OCI-LY1 (cell line): Measurements from ENCODE around the gene CCDC167.

Experiments used
- H2AFZ ChIP-seq: fragments of 200-600 bp; sonication (generic), shearing (Covaris generic); 2 replicates; pipeline ENCODE4 v1.6.0; 2014; ENCODE audit warnings: antibody characterized with exemption, mild to moderate bottlenecking, low read length
- H3F3A ChIP-seq: fragments of 200-600 bp; sonication (generic), shearing (Covaris generic); 2 replicates; pipeline ENCODE4 v1.6.0; 2014; ENCODE audit warnings: mild to moderate bottlenecking, antibody characterized with exemption, low read length, moderate library complexity; ENCODE audit not compliant: insufficient read depth
- H3K27ac ChIP-seq: fragments of 200-600 bp; sonication (generic); 2 replicates; pipeline ENCODE4 v1.5.1; 2014; ENCODE audit warnings: low read length, mixed run types, mild to moderate bottlenecking, low read depth; ENCODE audit not compliant: poor library complexity, severe bottlenecking
- H3K27me3 ChIP-seq: fragments of 200-600 bp; sonication (generic); 2 replicates; pipeline ENCODE4 v1.6.0; 2014; ENCODE audit warnings: antibody characterized with exemption, mild to moderate bottlenecking, low read length, moderate library complexity; ENCODE audit not compliant: insufficient read depth
- H3K36me3 ChIP-seq: fragments of 200-600 bp; sonication (generic); 2 replicates; pipeline ENCODE4 v1.6.1; 2014; ENCODE audit warnings: mild to moderate bottlenecking, antibody characterized with exemption, low read length, moderate library complexity, mixed read lengths; ENCODE audit not compliant: insufficient read depth
- H3K4me1 ChIP-seq: fragments of 200-600 bp; sonication (generic); 2 replicates; pipeline ENCODE4 v1.5.1; 2014; ENCODE audit warnings: mild to moderate bottlenecking, low read length, moderate library complexity; ENCODE audit not compliant: insufficient read depth, severe bottlenecking
- H3K4me2 ChIP-seq: fragments of 200-600 bp; sonication (generic), shearing (Covaris generic); 2 replicates; pipeline ENCODE4 v1.6.1; 2014; ENCODE audit warnings: low read length
- H3K4me3 ChIP-seq: fragments of 200-600 bp; sonication (generic); 2 replicates; pipeline ENCODE4 v1.5.1; 2014; ENCODE audit warnings: low read length, low read depth, mild to moderate bottlenecking, mixed read lengths; ENCODE audit not compliant: poor library complexity, severe bottlenecking
- H3K79me2 ChIP-seq: fragments of 200-600 bp; shearing (Covaris generic); 2 replicates; pipeline ENCODE4 v1.6.1; 2016; ENCODE audit warnings: mixed run types, low read length, mixed read lengths; ENCODE audit not compliant: insufficient read depth
- H3K9ac ChIP-seq: fragments of 200-600 bp; sonication (generic), shearing (Covaris generic); 2 replicates; pipeline ENCODE4 v1.6.1; 2014; ENCODE audit warnings: mild to moderate bottlenecking, low read length, mixed read lengths
- H3K9me2 ChIP-seq: fragments of 200-600 bp; sonication (generic), shearing (Covaris generic); 2 replicates; pipeline ENCODE4 v1.6.1; 2014; ENCODE audit warnings: low read depth, mild to moderate bottlenecking, low read length, mixed read lengths
- H3K9me3 ChIP-seq: fragments of 200-600 bp; shearing (Covaris generic); 2 replicates; pipeline ENCODE4 v1.6.1; 2014; ENCODE audit warnings: low read length, mixed read lengths
- H4K20me1 ChIP-seq: fragments of 200-600 bp; sonication (generic), shearing (Covaris generic); 2 replicates; pipeline ENCODE4 v1.6.0; 2016; ENCODE audit warnings: mild to moderate bottlenecking, low read length; ENCODE audit not compliant: insufficient read depth
- EZH2 ChIP-seq: fragments of 200-600 bp; sonication (generic), shearing (Covaris generic); IDR thresholded peaks from 2 replicates; pipeline ENCODE4 v1.8.0; 2017; ENCODE audit warnings: borderline replicate concordance, mixed run types, mild to moderate bottlenecking, antibody characterized with exemption, low read length, moderate library complexity, mixed read lengths
- TF ChIP-seq, protein P1 (sequence below): fragments of 200-600 bp; sonication (generic), shearing (Covaris generic); IDR thresholded peaks from 2 replicates; pipeline ENCODE4 v1.5.1; 2017; ENCODE audit warnings: mild to moderate bottlenecking, antibody characterized with exemption, low read length, moderate library complexity, mixed read lengths

CCDC167 gene

DNA sequence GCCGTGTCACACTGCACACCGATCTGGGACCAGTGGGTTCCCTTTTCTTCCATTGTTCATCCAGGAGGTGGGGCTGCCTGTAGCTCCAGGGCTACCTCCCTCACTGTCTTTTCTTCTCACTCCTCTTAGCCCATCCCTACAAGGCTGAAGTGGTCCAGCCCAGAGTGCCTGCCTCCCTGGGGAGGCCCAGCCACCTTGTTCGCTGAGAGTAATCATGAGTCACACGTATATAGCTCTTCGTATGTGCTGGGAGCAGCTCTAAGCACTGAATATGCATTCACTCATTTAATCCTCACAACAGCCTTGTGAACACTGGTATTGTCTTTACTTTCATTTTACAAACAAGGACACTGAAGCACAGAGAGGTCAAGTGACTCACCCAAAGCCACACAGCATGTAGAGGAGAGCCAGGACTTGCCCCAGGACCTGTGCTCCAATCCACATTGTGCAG lies 14.7 kb upstream of the CCDC167 start:
- H3K79me2 ChIP-seq = no peaks in the 10 kb centered on the region
- no peaks in the 10 kb centered on the region for H4K20me1 ChIP-seq
- H3K9me2 ChIP-seq = no peaks in the 10 kb centered on the region
- H3K4me1 ChIP-seq = no peaks in the 10 kb centered on the region
- no peak overlapping the region for H3K9ac ChIP-seq
- no peaks in the 10 kb centered on the region for H3K36me3 ChIP-seq
- peaks cover 6% of the 10 kb centered on the region; the same call in 1 of the 2 replicates for H3K27me3 ChIP-seq
- no peaks in the 10 kb centered on the region for H3K9me3 ChIP-seq
- no peak overlapping the region for H2AFZ ChIP-seq
- no peak overlapping the region for H3K27ac ChIP-seq
- no peak overlapping the region for H3K4me2 ChIP-seq
- TF ChIP-seq, protein P1, sequence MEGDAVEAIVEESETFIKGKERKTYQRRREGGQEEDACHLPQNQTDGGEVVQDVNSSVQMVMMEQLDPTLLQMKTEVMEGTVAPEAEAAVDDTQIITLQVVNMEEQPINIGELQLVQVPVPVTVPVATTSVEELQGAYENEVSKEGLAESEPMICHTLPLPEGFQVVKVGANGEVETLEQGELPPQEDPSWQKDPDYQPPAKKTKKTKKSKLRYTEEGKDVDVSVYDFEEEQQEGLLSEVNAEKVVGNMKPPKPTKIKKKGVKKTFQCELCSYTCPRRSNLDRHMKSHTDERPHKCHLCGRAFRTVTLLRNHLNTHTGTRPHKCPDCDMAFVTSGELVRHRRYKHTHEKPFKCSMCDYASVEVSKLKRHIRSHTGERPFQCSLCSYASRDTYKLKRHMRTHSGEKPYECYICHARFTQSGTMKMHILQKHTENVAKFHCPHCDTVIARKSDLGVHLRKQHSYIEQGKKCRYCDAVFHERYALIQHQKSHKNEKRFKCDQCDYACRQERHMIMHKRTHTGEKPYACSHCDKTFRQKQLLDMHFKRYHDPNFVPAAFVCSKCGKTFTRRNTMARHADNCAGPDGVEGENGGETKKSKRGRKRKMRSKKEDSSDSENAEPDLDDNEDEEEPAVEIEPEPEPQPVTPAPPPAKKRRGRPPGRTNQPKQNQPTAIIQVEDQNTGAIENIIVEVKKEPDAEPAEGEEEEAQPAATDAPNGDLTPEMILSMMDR = no peak
- no peaks in the 10 kb centered on the region for H3F3A ChIP-seq
- no peak overlapping the region for H3K4me3 ChIP-seq

DNA sequence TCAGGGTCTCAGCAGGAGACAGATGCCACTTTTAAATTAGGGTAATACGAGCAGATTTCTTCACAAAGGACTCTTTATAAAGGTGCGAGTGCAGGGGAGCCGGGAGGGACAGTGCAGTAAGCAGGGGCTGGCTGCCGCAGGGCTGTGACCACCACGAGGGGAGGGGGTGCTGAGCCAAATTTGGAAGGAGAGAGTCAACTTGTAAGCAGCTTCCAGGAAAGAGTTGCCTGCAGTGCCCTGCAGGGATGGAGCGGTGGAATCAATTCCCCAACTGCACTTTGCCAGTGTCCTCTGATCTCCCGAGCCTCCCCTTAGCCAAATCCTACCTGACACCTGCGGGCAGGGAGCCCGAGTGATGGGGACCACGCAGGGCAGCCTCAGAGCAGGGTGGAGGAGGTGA lies 13.9 kb upstream of the CCDC167 start:
- no peak overlapping the region for H3K9ac ChIP-seq
- H3K9me3 ChIP-seq = no peaks in the 10 kb centered on the region
- H2AFZ ChIP-seq = no peak overlapping the region
- no peaks in the 10 kb centered on the region for H3K79me2 ChIP-seq
- H3K27me3 ChIP-seq = peaks cover 4% of the 10 kb centered on the region; the same call in 1 of the 2 replicates
- H3K4me3 ChIP-seq = no peak overlapping the region
- no peak overlapping the region for H3K4me2 ChIP-seq
- H3K27ac ChIP-seq = no peak overlapping the region
- no peaks in the 10 kb centered on the region for H3K4me1 ChIP-seq
- no peaks in the 10 kb centered on the region for H3F3A ChIP-seq
- no peak for TF ChIP-seq EZH2
- TF ChIP-seq, protein P1 = no peak
- H4K20me1 ChIP-seq = no peaks in the 10 kb centered on the region
- no peaks in the 10 kb centered on the region for H3K9me2 ChIP-seq
- no peaks in the 10 kb centered on the region for H3K36me3 ChIP-seq

DNA sequence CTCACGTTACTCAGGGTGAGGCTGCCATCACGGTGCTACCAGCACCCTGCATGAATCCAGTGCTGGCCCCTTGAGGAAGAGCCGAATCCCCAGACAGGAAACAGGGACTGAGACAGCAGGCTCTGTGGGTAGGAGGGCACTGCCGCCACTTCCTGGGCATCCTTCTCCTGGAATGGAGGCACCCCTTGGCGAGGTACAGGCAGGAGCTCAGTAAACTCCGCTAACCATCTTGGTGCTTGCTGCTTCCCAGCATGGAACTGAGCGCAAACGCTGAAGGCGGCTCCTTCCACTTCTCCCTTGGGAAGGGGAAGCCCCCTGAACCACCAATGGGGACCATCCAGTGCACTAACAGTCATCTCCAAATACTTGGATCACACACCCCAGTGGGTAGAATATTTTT lies 13.5 kb upstream of the CCDC167 start:
- H3F3A ChIP-seq = no peaks in the 10 kb centered on the region
- H3K27me3 ChIP-seq = peaks cover 4% of the 10 kb centered on the region; the same call in 1 of the 2 replicates
- no peaks in the 10 kb centered on the region for H3K79me2 ChIP-seq
- H3K4me2 ChIP-seq = no peak overlapping the region
- H3K9ac ChIP-seq = no peak overlapping the region
- H2AFZ ChIP-seq = no peak overlapping the region
- no peaks in the 10 kb centered on the region for H3K4me1 ChIP-seq
- no peak overlapping the region for H3K27ac ChIP-seq
- no peak overlapping the region for H3K4me3 ChIP-seq
- H3K9me3 ChIP-seq = no peaks in the 10 kb centered on the region
- H4K20me1 ChIP-seq = no peaks in the 10 kb centered on the region
- no peaks in the 10 kb centered on the region for H3K9me2 ChIP-seq
- H3K36me3 ChIP-seq = no peaks in the 10 kb centered on the region
- TF ChIP-seq, protein P1 = no peak
- no peak for TF ChIP-seq EZH2
